Esophagus muscularis mucosa (tissue), 3 donors: ENCODE data around the gene HSPB6.

Experiments used
- CTCF ChIP-seq, 3 experiments: fragments of 200-600 bp in 2 of 3; fragments of 450-650 bp in 1 of 3; sonication (generic) in 2 of 3; IDR thresholded peaks; one replicate each; pipeline ENCODE4 v1.5.1; 2017 to 2019; ENCODE audit warnings: antibody characterized with exemption in 3 of 3, mild to moderate bottlenecking in 2 of 3, moderate library complexity in 1 of 3
- POLR2A ChIP-seq: fragments of 450-650 bp; IDR thresholded peaks from one replicate; pipeline ENCODE4 v1.6.1; 2017; ENCODE audit warnings: antibody characterized with exemption, moderate library complexity, mild to moderate bottlenecking, low read depth

- TF ChIP-seq CTCF (IDR thresholded peaks at IDR 0.05) (no peak), POLR2A (no peak)
These were observed 35.0 kb upstream of the HSPB6 start for GRCh38 chr19:35791814-35792279.
